Endothelial cell of umbilical vein (primary cell): Measurements from ENCODE around the gene KLHL17. TPM values are rescaled to one million over a fixed set of nuclear protein-coding genes. Genes with fewer than 3 reads are reported as not detected.

Experiments
- BruUV-seq: library from RNA; stranded (reverse); fragments of 400-500 nt; replicated peaks from 2 replicates; lab custom pipeline; 2021; lab: Mats Ljungman, UMichigan
- CTCF ChIA-PET: fragments of 300-600, 350-600 bp; sonication (Branson Sonifier 250); formaldehyde crosslinking; loops from one replicate; lab custom pipeline; 2021; ENCODE audit warnings: antibody characterized with exemption, inconsistent platforms; lab: Charles Lee
- POLR2A ChIA-PET: fragments of 300-600, 350-600 bp; sonication (Branson Sonifier 250); formaldehyde crosslinking; loops from one replicate; lab custom pipeline; 2021; ENCODE audit warnings: antibody characterized with exemption, inconsistent platforms; lab: Charles Lee
- DNase-seq: peaks from one replicate; pipeline ENCODE4 v3.0.0-alpha.2; 2011; ENCODE audit warnings: low read depth, low spot score
- FAIRE-seq: peaks from 2 replicates; lab custom pipeline; 2011; peaks lifted over from hg19 to GRCh38; lab: Jason Lieb, UNC
- H2AFZ ChIP-seq: 2 replicates; pipeline ENCODE4 v1.6.0; 2012; ENCODE audit warnings: low read depth, low read length, control low read depth, inconsistent platforms
- H3K27ac ChIP-seq: 2 replicates; pipeline ENCODE4 v1.5.1; 2011; ENCODE audit warnings: low read depth, mild to moderate bottlenecking, control low read depth, low read length, moderate library complexity; ENCODE audit not compliant: insufficient read depth
- H3K27me3 ChIP-seq, 2 experiments: 2 replicates each; pipeline versions ENCODE4 v1.6.0 to v1.6.1; 2011; ENCODE audit warnings: low read length in 2 of 2, mixed read lengths in 1 of 2; ENCODE audit not compliant: control insufficient read depth in 2 of 2, insufficient read depth in 2 of 2
- H3K36me3 ChIP-seq, 2 experiments: 2 replicates in 1 of 2; 3 replicates in 1 of 2; pipeline ENCODE4 v1.5.1; 2011; ENCODE audit warnings: low read length in 2 of 2, mild to moderate bottlenecking in 1 of 2, moderate library complexity in 1 of 2; ENCODE audit not compliant: control insufficient read depth in 2 of 2, insufficient read depth in 2 of 2; ENCODE audit errors: extremely low read depth in 1 of 2
- H3K4me1 ChIP-seq: 3 replicates; pipeline ENCODE4 v1.5.1; 2011; ENCODE audit warnings: mild to moderate bottlenecking, low read length; ENCODE audit not compliant: control insufficient read depth, insufficient read depth; ENCODE audit errors: extremely low read depth
- H3K4me2 ChIP-seq: 2 replicates; pipeline ENCODE4 v1.6.1; 2011; ENCODE audit warnings: low read length, control low read depth, mixed read lengths; ENCODE audit not compliant: insufficient read depth
- H3K4me3 ChIP-seq, 3 experiments: fragments of 200-600 bp in 1 of 3; sonication (generic), shearing (Covaris generic) in 1 of 3; replicated peaks in 1 of 3; 2 replicates each; pipeline ENCODE4 v1.5.1; 2011 to 2016; ENCODE audit warnings: control low read depth in 3 of 3, low read length in 3 of 3, mild to moderate bottlenecking in 2 of 3, inconsistent platforms in 1 of 3, low read depth in 1 of 3, moderate library complexity in 1 of 3; ENCODE audit not compliant: insufficient read depth in 1 of 3
- H3K79me2 ChIP-seq: 2 replicates; pipeline ENCODE4 v1.6.0; 2012; ENCODE audit warnings: low read length, inconsistent platforms; ENCODE audit not compliant: control insufficient read depth, insufficient read depth
- H3K9ac ChIP-seq: replicated peaks from 2 replicates; pipeline ENCODE3; 2011; ENCODE audit warnings: low read length, control low read depth; ENCODE audit not compliant: insufficient read depth; ENCODE audit errors: extremely low read depth
- H3K9me1 ChIP-seq: replicated peaks from 3 replicates; pipeline ENCODE4 v1.6.0; 2011; ENCODE audit warnings: mild to moderate bottlenecking, low read length; ENCODE audit not compliant: control insufficient read depth, insufficient read depth; ENCODE audit errors: extremely low read depth
- H3K9me3 ChIP-seq: replicated peaks from 2 replicates; pipeline ENCODE4 v1.5.1; 2012; ENCODE audit warnings: low read length, inconsistent platforms; ENCODE audit not compliant: control insufficient read depth, insufficient read depth
- H4K20me1 ChIP-seq: replicated peaks from 2 replicates; pipeline ENCODE3; 2011; ENCODE audit warnings: mild to moderate bottlenecking, low read length; ENCODE audit not compliant: control insufficient read depth, insufficient read depth; ENCODE audit errors: extremely low read depth
- EZH2 ChIP-seq: IDR thresholded peaks from 2 replicates; pipeline ENCODE4 v1.6.1; 2012; ENCODE audit warnings: borderline replicate concordance, low read depth, mild to moderate bottlenecking, moderate library complexity, low read length, inconsistent platforms; ENCODE audit not compliant: severe bottlenecking
- FOS ChIP-seq: IDR thresholded peaks from 2 replicates; pipeline ENCODE4 v1.6.1; 2011; ENCODE audit warnings: mild to moderate bottlenecking, low read length, moderate library complexity, borderline replicate concordance; ENCODE audit not compliant: insufficient read depth
- GATA2 ChIP-seq: IDR thresholded peaks from 2 replicates; pipeline ENCODE4 v1.7.0; 2011; ENCODE audit warnings: low read depth, mild to moderate bottlenecking, moderate library complexity, mixed read lengths, low read length; ENCODE audit not compliant: insufficient read length, insufficient read depth
- JUN ChIP-seq: IDR thresholded peaks from 2 replicates; pipeline ENCODE4 v1.6.1; 2011; ENCODE audit warnings: borderline replicate concordance, low read depth; ENCODE audit not compliant: insufficient read length, insufficient read depth
- MYC ChIP-seq: IDR thresholded peaks from one replicate; pipeline ENCODE4 v1.6.1; 2011; ENCODE audit warnings: mild to moderate bottlenecking, low read depth, low read length
- POLR2A ChIP-seq: IDR thresholded peaks from 2 replicates; pipeline ENCODE4 v1.6.1; 2012; ENCODE audit warnings: low read depth, mild to moderate bottlenecking, control low read depth, low read length
- POLR2AphosphoS5 ChIP-seq: IDR thresholded peaks from 2 replicates; pipeline ENCODE4 v1.6.1; 2012; ENCODE audit warnings: low read depth, mild to moderate bottlenecking, control low read depth, low read length, moderate library complexity; ENCODE audit not compliant: insufficient read depth
- dilution Hi-C: fragments of 300-500 bp; cut with MboI; formaldehyde crosslinking; loops from one replicate; pipeline ENCODE4 v1.15.0; 2019; ENCODE audit warnings: low sequenced_read_pairs; ENCODE audit not compliant: extremely low pct_ligation_motif_present
- intact Hi-C: fragments of 100-400 bp; cut with micrococcal nuclease; formaldehyde crosslinking; loops from one replicate; pipeline ENCODE4 v1.10.0; 2022
- polyA plus RNA-seq, 4 experiments: library from polyadenylated mRNA; depleted of rRNA in 3 of 4; stranded (reverse) in 3 of 4; unstranded in 1 of 4; fragments of >200 nt; gene quantifications; 2 replicates each; pipeline versions ENCODE4 v1.2.1 to v1.2.3, GENCODE V29; 2011 to 2012; ENCODE audit warnings: missing spikeins in 1 of 4
- total RNA-seq: library from RNA; stranded (reverse); gene quantifications from 2 replicates; pipeline ENCODE4 v1.2.3, GENCODE V29; 2021
- TF ChIP-seq, protein P1 (sequence below), 2 donors: IDR thresholded peaks; 1 replicate in 1 of 2; 2 replicates in 1 of 2; pipeline ENCODE4 v1.5.1; 2011; ENCODE audit warnings: low read length in 2 of 2, mild to moderate bottlenecking in 2 of 2, moderate library complexity in 2 of 2, control low read depth in 1 of 2, inconsistent platforms in 1 of 2, low read depth in 1 of 2; ENCODE audit not compliant: insufficient read depth in 1 of 2; ENCODE audit errors: extremely low read depth in 1 of 2
- TF ChIP-seq, protein P2 (sequence below): IDR thresholded peaks from 2 replicates; pipeline ENCODE4 v1.6.1; 2011; ENCODE audit not compliant: insufficient read depth, insufficient read length

KLHL17 gene
- total and polyA plus RNA-seq, 2 donors (not counting 3 experiments of a cell fraction or from before 2014, with no cell fraction given), result 27.0 to 30.1 TPM

DNA sequence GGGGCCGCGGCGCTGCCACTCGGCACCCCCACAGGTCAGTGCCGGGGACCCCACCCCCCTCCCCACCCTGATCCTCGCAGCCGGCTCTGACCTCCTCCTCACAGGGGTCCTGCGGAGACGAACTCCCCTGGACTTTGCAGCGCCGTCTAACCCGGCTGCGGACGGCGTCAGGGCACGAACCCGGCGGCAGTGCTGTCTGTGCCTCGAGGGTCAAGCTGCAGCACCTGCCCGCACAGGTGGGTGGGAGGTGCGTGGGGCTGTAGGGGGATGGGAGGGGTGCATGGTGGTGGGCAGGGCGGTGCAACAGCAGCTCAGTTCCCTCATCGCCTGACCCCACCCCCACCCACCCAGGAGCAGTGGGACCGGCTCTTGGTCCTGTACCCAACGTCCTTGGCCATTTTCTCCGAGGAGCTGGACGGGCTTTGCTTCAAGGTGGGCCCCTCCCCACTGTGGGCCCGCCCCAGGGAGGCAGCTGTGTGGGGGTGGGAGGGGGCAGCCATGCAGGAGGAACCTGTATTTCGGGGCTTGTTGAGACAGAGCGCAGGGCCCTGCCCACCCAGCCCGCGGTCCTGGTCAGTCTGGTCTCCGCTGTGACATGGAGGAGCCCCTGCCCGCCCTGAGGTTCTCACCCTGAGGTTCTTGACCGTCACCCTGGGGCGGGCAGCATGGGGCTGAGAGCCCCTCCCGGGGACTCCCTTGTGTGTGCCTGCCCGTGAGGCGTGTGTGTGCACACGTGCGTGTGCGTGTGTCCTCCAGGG is 10.8 kb downstream of the KLHL17 start:
- ChIA-PET CTCF (interaction anchor here (1.0 kb wide), 1 partner anchor 41 kb away, joined by 4 read pairs; no protein-coding TSS in a partner anchor), POLR2A (no interaction called here)
- peaks cover 2% of the 10 kb centered on the region in 2 experiments for H3K27me3 ChIP-seq
- H3K79me2 ChIP-seq, result no peaks in the 10 kb centered on the region
- H3K9me3 ChIP-seq, result no peaks in the 10 kb centered on the region
- no peak overlapping the region for H3K4me3 ChIP-seq
- intact Hi-C loops, result no loop called here
- H3K36me3 ChIP-seq, result no peaks in the 10 kb centered on the region
- peak; percentile 14 for TF ChIP-seq EZH2
- TF ChIP-seq JUN, result no peak
- no TSS peak for BruUV-seq
- FAIRE-seq (no peak), DNase-seq (no peak)
- no peaks in the 10 kb centered on the region for H4K20me1 ChIP-seq
- H3K9ac ChIP-seq, result no peak overlapping the region
- H3K4me1 ChIP-seq, result peaks cover 6% of the 10 kb centered on the region
- dilution Hi-C loops, result no loop called here
- no peaks in the 10 kb centered on the region for H3K9me1 ChIP-seq
- no peak overlapping the region for H3K27ac ChIP-seq
- H3K4me2 ChIP-seq, result no peak overlapping the region
- no peak overlapping the region for H2AFZ ChIP-seq

GRCh38 chr1:971751-972506 is 11.5 kb downstream of the KLHL17 start:
- no peak for DNase-seq
- no peaks in the 10 kb centered on the region for H4K20me1 ChIP-seq
- no peak overlapping the region for H2AFZ ChIP-seq
- no peak for TF ChIP-seq EZH2
- TF ChIP-seq POLR2AphosphoS5, result no peak
- no peak for TF ChIP-seq POLR2A
- TF ChIP-seq MYC, result no peak
- TF ChIP-seq, protein P1, sequence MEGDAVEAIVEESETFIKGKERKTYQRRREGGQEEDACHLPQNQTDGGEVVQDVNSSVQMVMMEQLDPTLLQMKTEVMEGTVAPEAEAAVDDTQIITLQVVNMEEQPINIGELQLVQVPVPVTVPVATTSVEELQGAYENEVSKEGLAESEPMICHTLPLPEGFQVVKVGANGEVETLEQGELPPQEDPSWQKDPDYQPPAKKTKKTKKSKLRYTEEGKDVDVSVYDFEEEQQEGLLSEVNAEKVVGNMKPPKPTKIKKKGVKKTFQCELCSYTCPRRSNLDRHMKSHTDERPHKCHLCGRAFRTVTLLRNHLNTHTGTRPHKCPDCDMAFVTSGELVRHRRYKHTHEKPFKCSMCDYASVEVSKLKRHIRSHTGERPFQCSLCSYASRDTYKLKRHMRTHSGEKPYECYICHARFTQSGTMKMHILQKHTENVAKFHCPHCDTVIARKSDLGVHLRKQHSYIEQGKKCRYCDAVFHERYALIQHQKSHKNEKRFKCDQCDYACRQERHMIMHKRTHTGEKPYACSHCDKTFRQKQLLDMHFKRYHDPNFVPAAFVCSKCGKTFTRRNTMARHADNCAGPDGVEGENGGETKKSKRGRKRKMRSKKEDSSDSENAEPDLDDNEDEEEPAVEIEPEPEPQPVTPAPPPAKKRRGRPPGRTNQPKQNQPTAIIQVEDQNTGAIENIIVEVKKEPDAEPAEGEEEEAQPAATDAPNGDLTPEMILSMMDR (IDR thresholded peaks at IDR 0.05; ENCODE audit: extremely low read depth in 1 of 2, insufficient read depth in 1 of 2, low read depth in 1 of 2, low read length in 2 of 2), result no peak
- TF ChIP-seq JUN, result no peak
- TF ChIP-seq, protein P2, sequence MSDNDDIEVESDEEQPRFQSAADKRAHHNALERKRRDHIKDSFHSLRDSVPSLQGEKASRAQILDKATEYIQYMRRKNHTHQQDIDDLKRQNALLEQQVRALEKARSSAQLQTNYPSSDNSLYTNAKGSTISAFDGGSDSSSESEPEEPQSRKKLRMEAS, result no peak
- TF ChIP-seq FOS, result no peak
- TF ChIP-seq GATA2, result no peak
- ChIA-PET CTCF (no interaction called here), POLR2A (no interaction called here)
- H3K9ac ChIP-seq, result no peak overlapping the region
- no peak for FAIRE-seq
- intact Hi-C loops, result no loop called here
- no peaks in the 10 kb centered on the region for H3K9me3 ChIP-seq
- H3K36me3 ChIP-seq, result no peaks in the 10 kb centered on the region
- dilution Hi-C loops, result no loop called here
- H3K27me3 ChIP-seq, result peaks cover 2% of the 10 kb centered on the region in 2 experiments
- no peaks in the 10 kb centered on the region for H3K4me1 ChIP-seq
- H3K27ac ChIP-seq, result no peak overlapping the region
- no peak overlapping the region for H3K4me3 ChIP-seq
- no TSS peak for BruUV-seq
- H3K4me2 ChIP-seq, result no peak overlapping the region
- H3K79me2 ChIP-seq, result no peaks in the 10 kb centered on the region
- no peaks in the 10 kb centered on the region for H3K9me1 ChIP-seq
